WTC11 (cell line): ENCODE data around the gene KRT4. TPM values are rescaled to one million over a fixed set of nuclear protein-coding genes. Genes with fewer than 3 reads are reported as not detected.

ENCODE experiments used
- ATAC-seq: fragments of 200-7000 bp; cut with Tn5 transposase; 2 replicates; pipeline ENCODE4 v1.10.0; 2021; ENCODE audit warnings: mild to moderate bottlenecking, moderate library complexity
- CTCF ChIA-PET: fragments of 300-600 bp; sonication (Branson Sonifier 250); formaldehyde crosslinking; loops from one replicate; lab custom pipeline; 2021; ENCODE audit warnings: antibody characterized with exemption; lab: Charles Lee
- POLR2A ChIA-PET: fragments of 350-600 bp; sonication (Branson Sonifier 250); formaldehyde crosslinking; loops from one replicate; lab custom pipeline; 2021; ENCODE audit warnings: antibody characterized with exemption; lab: Charles Lee
- DNase-seq: peaks from one replicate; pipeline ENCODE4 v3.0.0; 2021; ENCODE audit warnings: low spot score
- H3K27ac Mint-ChIP-seq: 2 replicates; pipeline ENCODE4 v1.8.0; 2021; ENCODE audit warnings: mixed read lengths
- H3K27me3 Mint-ChIP-seq: 2 replicates; pipeline ENCODE4 v1.8.0; 2021; ENCODE audit warnings: low read depth, mild to moderate bottlenecking, moderate library complexity, mixed read lengths
- H3K36me3 Mint-ChIP-seq: 2 replicates; pipeline ENCODE4 v1.8.0; 2021; ENCODE audit warnings: mixed read lengths
- H3K4me1 Mint-ChIP-seq: 2 replicates; pipeline ENCODE4 v1.8.0; 2022; ENCODE audit warnings: mixed read lengths
- H3K4me3 Mint-ChIP-seq: 2 replicates; pipeline ENCODE4 v1.8.0; 2021; ENCODE audit warnings: mild to moderate bottlenecking, moderate library complexity, mixed read lengths
- H3K9me3 Mint-ChIP-seq: 2 replicates; pipeline ENCODE4 v1.8.0; 2021; ENCODE audit warnings: mixed read lengths
- ATF1 ChIP-seq: sonication (generic); formaldehyde crosslinking; IDR thresholded peaks from 2 replicates; pipeline ENCODE4 v1.8.1; 2023; ENCODE audit warnings: mild to moderate bottlenecking, moderate library complexity, missing genetic modification reagents
- CREB1 ChIP-seq: sonication (generic); formaldehyde crosslinking; IDR thresholded peaks from 2 replicates; pipeline ENCODE4 v1.8.0; 2023; ENCODE audit warnings: mild to moderate bottlenecking, missing genetic modification reagents
- ESRRA ChIP-seq: sonication (generic); formaldehyde crosslinking; IDR thresholded peaks from 2 replicates; pipeline ENCODE4 v1.8.1; 2022; ENCODE audit warnings: mild to moderate bottlenecking, missing genetic modification reagents, borderline replicate concordance
- FOXK1 ChIP-seq: sonication (generic); formaldehyde crosslinking; IDR thresholded peaks from 2 replicates; pipeline ENCODE4 v1.8.0; 2022; ENCODE audit warnings: mild to moderate bottlenecking, moderate library complexity, missing genetic modification reagents
- FOXP1 ChIP-seq: sonication (generic); formaldehyde crosslinking; IDR thresholded peaks from 2 replicates; pipeline ENCODE4 v1.8.0; 2022; ENCODE audit warnings: missing genetic modification reagents, mild to moderate bottlenecking, moderate library complexity, borderline replicate concordance
- HMGA2 ChIP-seq: fragments of 250-450 bp; sonication (Bioruptor Pico); IDR thresholded peaks from 2 replicates; pipeline ENCODE4 v1.4.0; 2021; ENCODE audit warnings: mild to moderate bottlenecking, moderate library complexity
- JUN ChIP-seq: sonication (generic); formaldehyde crosslinking; IDR thresholded peaks from 2 replicates; pipeline ENCODE4 v1.8.0; 2023; ENCODE audit warnings: mild to moderate bottlenecking, missing genetic modification reagents
- MYBL2 ChIP-seq: sonication (generic); formaldehyde crosslinking; IDR thresholded peaks from 2 replicates; pipeline ENCODE4 v1.8.1; 2023; ENCODE audit warnings: mild to moderate bottlenecking, moderate library complexity, missing genetic modification reagents
- NFE2L1 ChIP-seq: sonication (generic); formaldehyde crosslinking; IDR thresholded peaks from 2 replicates; pipeline ENCODE4 v1.8.1; 2023; ENCODE audit warnings: missing genetic modification reagents
- PRRX2 ChIP-seq: fragments of 250-450 bp; sonication (Bioruptor Pico); IDR thresholded peaks from 2 replicates; pipeline ENCODE4 v1.8.0; 2021; ENCODE audit warnings: mild to moderate bottlenecking
- RORB ChIP-seq: fragments of 250-450 bp; sonication (Bioruptor Pico); IDR thresholded peaks from 2 replicates; pipeline ENCODE4 v1.9.0; 2021; ENCODE audit warnings: mild to moderate bottlenecking
- SMAD3 ChIP-seq: sonication (generic); formaldehyde crosslinking; IDR thresholded peaks from 2 replicates; pipeline ENCODE4 v1.8.0; 2022; ENCODE audit warnings: missing genetic modification reagents, mild to moderate bottlenecking, borderline replicate concordance
- SP1 ChIP-seq: sonication (generic); formaldehyde crosslinking; conservative IDR thresholded peaks from 2 replicates; pipeline ENCODE4 v1.8.1; 2022; ENCODE audit warnings: missing genetic modification reagents
- TEAD1 ChIP-seq: sonication (generic); formaldehyde crosslinking; IDR thresholded peaks from 2 replicates; pipeline ENCODE4 v1.8.0; 2022; ENCODE audit warnings: mild to moderate bottlenecking, missing genetic modification reagents
- ZNF138 ChIP-seq: sonication (generic); formaldehyde crosslinking; conservative IDR thresholded peaks from 2 replicates; pipeline ENCODE4 v1.8.1; 2022; ENCODE audit warnings: mild to moderate bottlenecking, moderate library complexity, missing genetic modification reagents
- ZNF232 ChIP-seq: sonication (generic); formaldehyde crosslinking; IDR thresholded peaks from 2 replicates; pipeline ENCODE4 v1.8.0; 2022; ENCODE audit warnings: mild to moderate bottlenecking, missing genetic modification reagents
- ZNF317 ChIP-seq: sonication (generic); formaldehyde crosslinking; IDR thresholded peaks from 2 replicates; pipeline ENCODE4 v1.8.1; 2023; ENCODE audit warnings: low read depth, mild to moderate bottlenecking, moderate library complexity, missing genetic modification reagents, borderline replicate concordance
- ZNF532 ChIP-seq: fragments of 250-450 bp; sonication (Bioruptor Pico); IDR thresholded peaks from 2 replicates; pipeline ENCODE4 v1.9.0; 2021; ENCODE audit warnings: mild to moderate bottlenecking, borderline replicate concordance
- total RNA-seq: library from RNA; stranded (reverse); gene quantifications from 3 replicates; pipeline ENCODE4 v1.2.3, GENCODE V29; 2021
- TF ChIP-seq, protein P1 (sequence below): fragments of 250-450 bp; sonication (Bioruptor Pico); IDR thresholded peaks from 2 replicates; pipeline ENCODE4 v1.8.0; 2021; ENCODE audit warnings: mild to moderate bottlenecking
- TF ChIP-seq, protein P2 (sequence below): sonication (generic); formaldehyde crosslinking; IDR thresholded peaks from 2 replicates; pipeline ENCODE4 v1.8.0; 2022; ENCODE audit warnings: missing genetic modification reagents
- TF ChIP-seq, protein P3 (sequence below): fragments of 250-450 bp; sonication (Bioruptor Pico); IDR thresholded peaks from 2 replicates; pipeline ENCODE4 v2.1.2; 2022; ENCODE audit warnings: mild to moderate bottlenecking, moderate library complexity
- TF ChIP-seq, protein P4 (sequence below): sonication (generic); formaldehyde crosslinking; IDR thresholded peaks from 2 replicates; pipeline ENCODE4 v1.8.1; 2022; ENCODE audit warnings: low read depth, missing genetic modification reagents, borderline replicate concordance

KRT4 gene
- total RNA-seq, 1 experiment from 2014 or later, result not detected

DNA sequence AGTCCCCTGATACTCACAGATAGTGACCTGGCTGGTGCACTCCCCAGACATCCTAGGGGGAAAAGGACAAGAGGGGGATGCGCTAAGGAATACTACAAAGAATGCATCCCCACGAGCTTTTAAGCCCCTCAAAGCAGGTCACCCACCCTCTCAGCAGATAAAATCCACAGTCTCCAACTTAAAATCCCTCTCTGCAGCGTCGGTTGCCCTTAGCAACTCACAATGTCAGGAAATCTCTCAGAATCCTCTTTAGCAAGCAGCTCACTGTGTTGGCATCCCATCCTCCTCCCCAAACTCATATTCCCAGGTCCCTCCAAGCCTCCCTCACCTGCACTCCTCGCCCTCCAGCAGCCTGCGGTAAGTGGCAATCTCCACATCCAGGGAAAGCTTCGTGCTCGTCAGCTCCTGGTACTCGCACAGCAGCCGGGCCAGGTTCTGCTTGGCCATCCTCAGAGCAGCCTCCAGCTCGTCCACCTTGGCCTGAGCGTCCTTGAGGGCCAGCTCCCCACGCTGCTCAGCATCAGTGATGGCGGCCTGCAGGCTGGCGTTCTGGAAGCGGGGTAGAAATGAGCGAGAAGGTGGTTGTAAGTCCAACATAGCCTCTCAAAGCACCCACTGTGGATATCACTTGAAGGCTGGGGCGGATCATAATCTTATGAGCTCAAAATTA, 25.7 kb upstream of the KRT4 start:
- H3K4me3 Mint-ChIP-seq, result no peak overlapping the region
- H3K4me1 Mint-ChIP-seq, result no peaks in the 10 kb centered on the region
- no peaks in the 10 kb centered on the region for H3K36me3 Mint-ChIP-seq
- H3K9me3 Mint-ChIP-seq, result no peaks in the 10 kb centered on the region
- CTCF ChIA-PET, result interaction anchor here (0.6 to 2.7 kb wide), 7 partner anchors 18 to 147 kb away, joined by 3 to 10 read pairs (median 4); no protein-coding TSS in a partner anchor
- no peak for TF ChIP-seq FOXK1 (CRISPR knock-in tag)
- no peak for TF ChIP-seq ZNF317
- no peak for TF ChIP-seq NFE2L1 (CRISPR knock-in tag)
- no peak for TF ChIP-seq ESRRA (CRISPR knock-in tag)
- TF ChIP-seq ZNF532 (CRISPR knock-in tag), result no peak
- no peak for TF ChIP-seq FOXP1 (CRISPR knock-in tag)
- TF ChIP-seq, all 79 proteins: peak for 0
- Mint-ChIP-seq H3K27ac (no peak overlapping the region), H3K27me3 (peaks cover 5% of the 10 kb centered on the region; the same call in 1 of the 2 replicates)
- DNase-seq (no peak), ATAC-seq (no peak)
- POLR2A ChIA-PET, result no interaction called here

DNA sequence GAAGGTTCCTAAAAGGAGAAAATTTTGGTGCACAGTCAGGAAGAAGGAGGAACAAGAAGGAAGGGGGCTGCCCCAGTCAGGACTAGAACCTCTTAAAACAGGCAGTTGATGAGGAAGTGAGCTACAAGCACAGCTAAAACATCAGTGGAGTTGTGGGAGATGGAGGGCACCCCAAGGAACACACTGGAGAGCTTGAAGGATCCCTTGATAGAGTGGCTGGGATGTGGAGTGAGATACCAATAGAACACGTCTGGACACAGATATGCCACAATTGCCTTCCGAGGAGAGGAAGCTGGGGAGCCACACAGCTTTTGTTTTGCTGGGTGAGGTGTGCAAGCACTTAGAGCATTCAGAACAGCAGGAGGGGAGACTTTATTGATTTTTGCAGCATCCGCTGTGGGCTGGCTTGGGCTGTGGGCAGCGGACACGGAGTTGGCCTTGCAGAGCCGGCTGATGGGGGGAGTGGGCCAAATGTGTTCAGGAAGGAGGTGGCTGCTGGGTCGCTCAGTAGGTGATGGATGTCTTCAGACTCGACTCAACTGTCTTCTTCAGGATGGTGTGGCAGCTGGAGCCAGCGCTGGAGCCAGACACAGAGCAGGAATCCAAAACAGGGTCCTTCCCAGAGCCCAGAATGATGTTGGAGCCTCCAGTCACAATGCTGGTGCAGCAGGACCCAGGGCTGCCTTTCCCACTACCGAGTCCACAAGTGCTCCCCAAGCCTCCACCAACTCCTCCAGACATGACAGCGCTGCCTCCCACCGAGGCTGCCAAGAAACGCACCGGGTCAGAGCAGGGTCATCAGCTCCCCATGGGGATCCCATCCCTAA, 24.9 kb upstream of the KRT4 start:
- ChIA-PET POLR2A (no interaction called here), CTCF (interaction anchor here (0.6 to 2.7 kb wide), 8 partner anchors 27 to 443 kb away, joined by 3 to 10 read pairs (median 4); no protein-coding TSS in a partner anchor)
- H3K27ac Mint-ChIP-seq, result no peak overlapping the region
- DNase-seq (no peak), ATAC-seq (no peak)
- H3K9me3 Mint-ChIP-seq, result no peaks in the 10 kb centered on the region
- H3K4me3 Mint-ChIP-seq, result no peak overlapping the region
- H3K4me1 Mint-ChIP-seq, result no peaks in the 10 kb centered on the region
- peaks cover 5% of the 10 kb centered on the region; the same call in 1 of the 2 replicates for H3K27me3 Mint-ChIP-seq
- no peaks in the 10 kb centered on the region for H3K36me3 Mint-ChIP-seq
- TF ChIP-seq ZNF232 (CRISPR knock-in tag) (no peak), JUN (no peak), PRRX2 (no peak), ZNF138 (no peak), HMGA2 (CRISPR knock-in tag) (no peak), MYBL2 (no peak), SMAD3 (CRISPR knock-in tag) (no peak), SP1 (no peak), TEAD1 (CRISPR knock-in tag) (no peak), RORB (CRISPR knock-in tag) (no peak), ATF1 (CRISPR knock-in tag) (no peak), CREB1 (CRISPR knock-in tag) (no peak)
- TF ChIP-seq, protein P1, sequence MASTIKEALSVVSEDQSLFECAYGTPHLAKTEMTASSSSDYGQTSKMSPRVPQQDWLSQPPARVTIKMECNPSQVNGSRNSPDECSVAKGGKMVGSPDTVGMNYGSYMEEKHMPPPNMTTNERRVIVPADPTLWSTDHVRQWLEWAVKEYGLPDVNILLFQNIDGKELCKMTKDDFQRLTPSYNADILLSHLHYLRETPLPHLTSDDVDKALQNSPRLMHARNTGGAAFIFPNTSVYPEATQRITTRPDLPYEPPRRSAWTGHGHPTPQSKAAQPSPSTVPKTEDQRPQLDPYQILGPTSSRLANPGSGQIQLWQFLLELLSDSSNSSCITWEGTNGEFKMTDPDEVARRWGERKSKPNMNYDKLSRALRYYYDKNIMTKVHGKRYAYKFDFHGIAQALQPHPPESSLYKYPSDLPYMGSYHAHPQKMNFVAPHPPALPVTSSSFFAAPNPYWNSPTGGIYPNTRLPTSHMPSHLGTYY (CRISPR knock-in tag), result no peak
- TF ChIP-seq, protein P2, sequence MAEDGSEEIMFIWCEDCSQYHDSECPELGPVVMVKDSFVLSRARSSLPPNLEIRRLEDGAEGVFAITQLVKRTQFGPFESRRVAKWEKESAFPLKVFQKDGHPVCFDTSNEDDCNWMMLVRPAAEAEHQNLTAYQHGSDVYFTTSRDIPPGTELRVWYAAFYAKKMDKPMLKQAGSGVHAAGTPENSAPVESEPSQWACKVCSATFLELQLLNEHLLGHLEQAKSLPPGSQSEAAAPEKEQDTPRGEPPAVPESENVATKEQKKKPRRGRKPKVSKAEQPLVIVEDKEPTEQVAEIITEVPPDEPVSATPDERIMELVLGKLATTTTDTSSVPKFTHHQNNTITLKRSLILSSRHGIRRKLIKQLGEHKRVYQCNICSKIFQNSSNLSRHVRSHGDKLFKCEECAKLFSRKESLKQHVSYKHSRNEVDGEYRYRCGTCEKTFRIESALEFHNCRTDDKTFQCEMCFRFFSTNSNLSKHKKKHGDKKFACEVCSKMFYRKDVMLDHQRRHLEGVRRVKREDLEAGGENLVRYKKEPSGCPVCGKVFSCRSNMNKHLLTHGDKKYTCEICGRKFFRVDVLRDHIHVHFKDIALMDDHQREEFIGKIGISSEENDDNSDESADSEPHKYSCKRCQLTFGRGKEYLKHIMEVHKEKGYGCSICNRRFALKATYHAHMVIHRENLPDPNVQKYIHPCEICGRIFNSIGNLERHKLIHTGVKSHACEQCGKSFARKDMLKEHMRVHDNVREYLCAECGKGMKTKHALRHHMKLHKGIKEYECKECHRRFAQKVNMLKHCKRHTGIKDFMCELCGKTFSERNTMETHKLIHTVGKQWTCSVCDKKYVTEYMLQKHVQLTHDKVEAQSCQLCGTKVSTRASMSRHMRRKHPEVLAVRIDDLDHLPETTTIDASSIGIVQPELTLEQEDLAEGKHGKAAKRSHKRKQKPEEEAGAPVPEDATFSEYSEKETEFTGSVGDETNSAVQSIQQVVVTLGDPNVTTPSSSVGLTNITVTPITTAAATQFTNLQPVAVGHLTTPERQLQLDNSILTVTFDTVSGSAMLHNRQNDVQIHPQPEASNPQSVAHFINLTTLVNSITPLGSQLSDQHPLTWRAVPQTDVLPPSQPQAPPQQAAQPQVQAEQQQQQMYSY (CRISPR knock-in tag), result no peak
- TF ChIP-seq, protein P3, sequence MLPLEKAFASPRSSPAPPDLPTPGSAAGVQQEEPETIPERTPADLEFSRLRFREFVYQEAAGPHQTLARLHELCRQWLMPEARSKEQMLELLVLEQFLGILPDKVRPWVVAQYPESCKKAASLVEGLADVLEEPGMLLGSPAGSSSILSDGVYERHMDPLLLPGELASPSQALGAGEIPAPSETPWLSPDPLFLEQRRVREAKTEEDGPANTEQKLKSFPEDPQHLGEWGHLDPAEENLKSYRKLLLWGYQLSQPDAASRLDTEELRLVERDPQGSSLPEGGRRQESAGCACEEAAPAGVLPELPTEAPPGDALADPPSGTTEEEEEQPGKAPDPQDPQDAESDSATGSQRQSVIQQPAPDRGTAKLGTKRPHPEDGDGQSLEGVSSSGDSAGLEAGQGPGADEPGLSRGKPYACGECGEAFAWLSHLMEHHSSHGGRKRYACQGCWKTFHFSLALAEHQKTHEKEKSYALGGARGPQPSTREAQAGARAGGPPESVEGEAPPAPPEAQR, result no peak
- TF ChIP-seq, protein P4, sequence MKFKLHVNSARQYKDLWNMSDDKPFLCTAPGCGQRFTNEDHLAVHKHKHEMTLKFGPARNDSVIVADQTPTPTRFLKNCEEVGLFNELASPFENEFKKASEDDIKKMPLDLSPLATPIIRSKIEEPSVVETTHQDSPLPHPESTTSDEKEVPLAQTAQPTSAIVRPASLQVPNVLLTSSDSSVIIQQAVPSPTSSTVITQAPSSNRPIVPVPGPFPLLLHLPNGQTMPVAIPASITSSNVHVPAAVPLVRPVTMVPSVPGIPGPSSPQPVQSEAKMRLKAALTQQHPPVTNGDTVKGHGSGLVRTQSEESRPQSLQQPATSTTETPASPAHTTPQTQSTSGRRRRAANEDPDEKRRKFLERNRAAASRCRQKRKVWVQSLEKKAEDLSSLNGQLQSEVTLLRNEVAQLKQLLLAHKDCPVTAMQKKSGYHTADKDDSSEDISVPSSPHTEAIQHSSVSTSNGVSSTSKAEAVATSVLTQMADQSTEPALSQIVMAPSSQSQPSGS (CRISPR knock-in tag), result no peak
